ENCODE measurements around the gene KPNA4.

DNA sequence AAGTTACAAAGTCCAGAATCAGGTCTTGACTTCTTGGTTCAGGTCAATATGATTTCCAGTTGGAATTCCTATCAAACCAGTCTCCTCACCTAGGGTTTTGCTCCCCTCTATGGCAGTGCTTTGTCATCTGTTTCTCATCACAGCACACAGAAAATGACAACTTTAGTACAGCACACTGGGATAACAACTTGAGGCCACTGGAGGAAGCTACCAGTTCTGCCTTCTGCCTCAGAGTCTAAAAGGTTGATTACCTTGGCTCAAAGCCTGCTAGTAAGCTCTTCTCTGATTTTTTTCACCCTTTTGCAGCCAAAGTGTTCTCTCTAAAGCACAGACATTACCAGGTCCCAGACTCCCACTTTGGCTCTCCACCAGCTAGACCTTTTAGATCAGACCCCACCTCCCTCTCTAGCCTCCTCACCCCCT lies 90.9 kb downstream of the KPNA4 start:
- TF ChIP-seq, protein P1, sequence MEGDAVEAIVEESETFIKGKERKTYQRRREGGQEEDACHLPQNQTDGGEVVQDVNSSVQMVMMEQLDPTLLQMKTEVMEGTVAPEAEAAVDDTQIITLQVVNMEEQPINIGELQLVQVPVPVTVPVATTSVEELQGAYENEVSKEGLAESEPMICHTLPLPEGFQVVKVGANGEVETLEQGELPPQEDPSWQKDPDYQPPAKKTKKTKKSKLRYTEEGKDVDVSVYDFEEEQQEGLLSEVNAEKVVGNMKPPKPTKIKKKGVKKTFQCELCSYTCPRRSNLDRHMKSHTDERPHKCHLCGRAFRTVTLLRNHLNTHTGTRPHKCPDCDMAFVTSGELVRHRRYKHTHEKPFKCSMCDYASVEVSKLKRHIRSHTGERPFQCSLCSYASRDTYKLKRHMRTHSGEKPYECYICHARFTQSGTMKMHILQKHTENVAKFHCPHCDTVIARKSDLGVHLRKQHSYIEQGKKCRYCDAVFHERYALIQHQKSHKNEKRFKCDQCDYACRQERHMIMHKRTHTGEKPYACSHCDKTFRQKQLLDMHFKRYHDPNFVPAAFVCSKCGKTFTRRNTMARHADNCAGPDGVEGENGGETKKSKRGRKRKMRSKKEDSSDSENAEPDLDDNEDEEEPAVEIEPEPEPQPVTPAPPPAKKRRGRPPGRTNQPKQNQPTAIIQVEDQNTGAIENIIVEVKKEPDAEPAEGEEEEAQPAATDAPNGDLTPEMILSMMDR (IDR thresholded peaks at IDR 0.05; ENCODE audit: borderline replicate concordance, extremely low read depth, low read length, poor library complexity, severe bottlenecking) = no peak
- TF ChIP-seq EZH2 (IDR thresholded peaks at IDR 0.05; ENCODE audit: borderline replicate concordance, low read depth, low read length, severe bottlenecking) = no peak
